HG03139 (cell line): ENCODE data around the gene MATN1.

Experiments used
- ATAC-seq: cut with Tn5 transposase; IDR thresholded peaks from one replicate; pipeline ENCODE4 v1.9.1; 2021; ENCODE audit not compliant: unreplicated experiment

Gene MATN1

DNA sequence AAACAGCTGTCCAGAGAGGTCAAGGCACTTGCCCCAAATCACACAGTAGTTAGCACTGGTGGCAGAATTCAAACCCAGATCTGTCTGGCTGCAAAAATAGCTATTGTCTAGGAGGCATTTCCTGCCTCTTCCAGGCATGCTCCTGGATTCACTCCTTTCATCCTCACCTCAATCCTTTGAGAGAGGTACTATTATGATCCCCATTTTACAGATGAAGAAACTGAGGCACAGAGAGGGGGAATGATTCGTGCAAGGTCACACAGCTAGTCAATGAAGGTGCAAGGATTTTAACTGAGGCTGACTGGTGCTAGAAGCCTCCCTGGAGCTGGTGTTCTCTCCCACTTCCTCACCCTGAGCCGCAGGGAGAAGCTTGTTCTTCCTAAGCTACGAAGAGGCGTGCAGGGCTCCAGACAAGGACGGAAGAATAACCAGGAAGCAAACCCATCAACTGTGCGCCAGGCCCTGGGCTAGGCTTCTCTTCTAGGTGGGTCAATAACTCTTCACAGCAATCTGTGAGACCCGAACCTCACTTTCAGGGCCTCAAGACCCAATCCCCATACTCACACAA lies 34.8 kb upstream of the MATN1 start:
- ATAC-seq: no peak

DNA sequence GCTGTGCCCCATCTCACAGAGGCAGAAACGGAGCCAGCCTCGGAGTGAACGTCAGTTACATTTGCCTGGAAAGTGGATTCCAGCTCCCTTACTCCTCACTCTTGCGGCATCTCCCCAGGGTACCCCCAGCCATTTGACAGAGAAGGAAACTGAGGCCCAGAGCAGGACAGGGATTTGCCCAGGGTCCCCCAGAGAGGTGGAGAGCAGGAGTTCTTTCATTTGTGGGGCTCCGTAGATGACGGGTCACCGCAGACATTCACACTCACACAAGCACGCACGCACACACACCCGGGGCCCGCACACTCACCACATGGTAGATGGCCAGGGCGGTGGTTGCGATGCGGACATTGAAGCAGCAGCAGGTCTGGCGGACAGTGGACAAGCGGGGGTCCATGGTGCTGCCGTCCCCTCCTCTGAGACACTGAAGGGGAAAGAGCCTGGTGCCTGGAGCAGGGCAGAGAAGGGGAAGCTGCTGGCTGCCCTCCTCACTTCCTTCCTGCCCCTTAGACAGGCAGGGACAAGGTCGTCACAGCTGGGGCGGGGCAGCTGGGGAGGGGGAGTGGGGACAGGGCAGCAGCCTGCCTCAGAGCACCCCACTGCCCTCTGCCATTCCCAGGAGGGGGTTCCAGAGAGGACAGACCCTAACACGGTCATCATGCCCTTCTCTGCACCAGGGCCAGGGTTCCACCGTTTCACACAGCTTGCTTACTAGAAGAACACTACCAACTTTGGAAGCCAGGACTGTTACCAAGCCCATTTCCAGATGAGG lies 34.2 kb upstream of the MATN1 start, which contains the start of gene LAPTM5:
LAPTM5 (minus strand) TSS at position 423 of the 769 bp plus-strand sequence; CDS start at position 394, 29 bp downstream.
- ATAC-seq: no peak

- no peak for ATAC-seq
Measured at GRCh38 chr1:30756545-30757351, 33.4 kb upstream of the MATN1 start.

- ATAC-seq: no peak
Measured at GRCh38 chr1:30756206-30756544, 32.8 kb upstream of the MATN1 start.

- no peak for ATAC-seq
Measured at GRCh38 chr1:30755746-30756145, 32.4 kb upstream of the MATN1 start.

GRCh38 chr1:30755334-30755733 lies 31.9 kb upstream of the MATN1 start:
- ATAC-seq: no peak

GRCh38 chr1:30754684-30755171 lies 31.3 kb upstream of the MATN1 start:
- no peak for ATAC-seq

- ATAC-seq: no peak
Measured at GRCh38 chr1:30753660-30754123, 30.3 kb upstream of the MATN1 start.

- ATAC-seq: no peak
Measured at GRCh38 chr1:30753118-30753517, 29.7 kb upstream of the MATN1 start.

DNA sequence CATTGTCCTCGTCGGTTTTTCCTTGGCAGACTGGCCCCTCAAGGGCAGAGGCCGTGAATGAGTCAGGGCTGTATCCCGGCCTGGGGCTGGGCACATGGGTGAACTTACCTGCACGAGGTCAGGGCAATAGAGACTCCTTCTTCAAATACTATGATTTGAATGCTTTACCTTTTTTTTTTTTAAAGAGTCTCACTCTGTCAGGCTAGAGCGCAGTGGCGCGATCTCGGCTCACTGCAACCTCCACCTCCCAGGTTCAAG lies 29.2 kb upstream of the MATN1 start:
- ATAC-seq: no peak

- no peak for ATAC-seq
Measured at GRCh38 chr1:30751830-30752650, 28.7 kb upstream of the MATN1 start.

DNA sequence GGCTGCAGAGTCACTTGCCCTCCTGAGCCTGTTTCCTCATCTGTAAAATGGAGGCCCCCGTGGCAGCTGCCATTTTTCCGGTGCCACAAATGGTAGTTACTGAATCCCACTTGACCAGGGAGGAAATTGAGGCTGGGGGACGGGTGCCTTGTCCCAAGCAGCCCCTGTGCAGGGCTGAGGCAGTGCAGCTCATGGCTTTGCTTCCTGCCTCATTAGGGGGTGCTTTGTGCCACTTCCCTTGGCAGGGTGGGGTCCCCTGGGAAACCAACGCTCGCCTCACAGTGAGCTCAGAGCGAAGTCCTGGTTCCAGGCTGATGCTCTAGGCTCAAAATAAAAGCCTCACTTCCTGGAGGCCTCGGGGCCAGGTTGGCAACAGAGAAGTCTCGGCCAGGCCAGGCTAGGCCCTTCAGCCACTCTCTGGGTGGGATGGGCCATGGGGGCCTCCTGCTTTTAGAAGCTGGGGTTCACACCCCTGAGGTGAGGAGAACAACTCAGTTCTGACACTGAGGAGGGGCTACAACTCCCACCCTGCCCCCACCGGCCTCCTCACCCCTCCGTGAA lies 27.4 kb upstream of the MATN1 start:
- ATAC-seq: no peak

GRCh38 chr1:30749691-30750583 lies 26.6 kb upstream of the MATN1 start:
- no peak for ATAC-seq

DNA sequence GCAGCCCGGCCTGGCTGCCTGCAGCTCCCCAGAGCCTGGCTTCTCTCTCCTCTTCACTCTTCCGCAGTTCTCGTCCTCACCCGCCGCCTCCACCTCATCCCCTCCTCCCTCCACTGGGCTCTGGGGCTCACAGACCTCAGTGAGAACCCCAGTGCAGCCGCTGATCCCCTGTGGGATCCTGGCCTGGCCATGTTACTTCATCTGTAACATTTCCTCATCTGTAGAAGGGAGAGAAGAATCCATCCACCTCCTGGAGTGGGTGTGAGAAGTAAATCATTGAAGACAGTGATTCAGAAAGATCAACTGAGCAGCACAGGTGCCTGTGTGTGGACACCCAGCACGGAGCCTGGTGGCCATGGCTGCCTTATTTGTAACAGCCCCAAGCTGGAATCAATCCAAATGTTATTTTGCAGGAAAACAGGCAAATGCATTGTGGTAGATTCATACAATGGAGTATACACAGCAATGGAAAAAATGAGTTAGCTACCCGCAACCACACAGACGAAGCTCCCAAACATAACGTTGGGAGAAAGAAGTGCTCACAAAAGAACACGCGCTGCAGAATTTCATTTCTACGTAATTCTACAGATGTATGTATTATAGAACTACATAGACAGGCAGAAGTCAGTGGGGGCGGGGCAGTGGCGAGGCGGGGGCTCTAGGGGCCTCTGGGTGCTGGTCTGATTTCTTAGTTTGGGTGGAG lies 25.5 kb upstream of the MATN1 start:
- no peak for ATAC-seq

- no peak for ATAC-seq
Measured at GRCh38 chr1:30748098-30748698, 24.8 kb upstream of the MATN1 start.

- ATAC-seq: no peak
Measured at GRCh38 chr1:30747033-30748008, 23.9 kb upstream of the MATN1 start.

- ATAC-seq: no peak
Measured at GRCh38 chr1:30746212-30747032, 23.0 kb upstream of the MATN1 start.
